Esophagus squamous epithelium (tissue), 5 donors: ENCODE measurements around the gene COX20. TPM values are rescaled to one million over a fixed set of nuclear protein-coding genes. Genes with fewer than 3 reads are reported as not detected.
A peak's percentile ranks its signal among the peaks of the same experiment; 100 is the strongest.
"Not testable (repeated sequence)": the region's sequence is repeated elsewhere in the genome, so short reads cannot be mapped to it uniquely, and the experiment has no call there.

Source experiments
- DNase-seq: peaks from one replicate; lab custom pipeline; 2025; lab: John Stamatoyannopoulos, UW
- H3K27ac ChIP-seq, 4 donors: fragments of 200-600 bp; sonication (generic); one replicate each; pipeline ENCODE4 v1.5.1; 2016 to 2019; ENCODE audit warnings: mild to moderate bottlenecking in 1 of 4
- H3K27me3 ChIP-seq, 4 donors: fragments of 200-600 bp; sonication (generic); 1 replicate in 3 of 4; 2 replicates in 1 of 4; pipeline versions ENCODE4 v1.5.1 to v1.6.0; 2017 to 2021; ENCODE audit warnings: antibody characterized with exemption in 1 of 4
- H3K36me3 ChIP-seq, 3 donors: fragments of 200-600 bp; sonication (generic); one replicate each; pipeline ENCODE4 v1.5.1; 2016 to 2019
- H3K4me1 ChIP-seq, 3 donors: fragments of 200-600 bp; sonication (generic); one replicate each; pipeline ENCODE4 v1.5.1; 2017 to 2019
- H3K4me3 ChIP-seq, 4 donors: fragments of 200-600 bp; sonication (generic); 1 replicate in 3 of 4; 2 replicates in 1 of 4; pipeline ENCODE4 v1.5.1; 2016 to 2019; ENCODE audit warnings: mild to moderate bottlenecking in 2 of 4, moderate library complexity in 1 of 4
- H3K9me3 ChIP-seq, 3 donors: fragments of 200-600 bp; sonication (generic); one replicate each; pipeline ENCODE4 v1.5.1; 2016 to 2019
- CTCF ChIP-seq, 6 experiments: fragments of 450-650 bp in 4 of 6; fragments of 200-600 bp in 2 of 6; sonication (generic) in 2 of 6; IDR thresholded peaks; one replicate each; pipeline ENCODE4 v1.5.1; 2016 to 2019; ENCODE audit warnings: antibody characterized with exemption in 6 of 6, mild to moderate bottlenecking in 4 of 6, moderate library complexity in 4 of 6
- POLR2A ChIP-seq, 4 donors: fragments of 450-650 bp; IDR thresholded peaks; one replicate each; pipeline ENCODE4 v1.6.1; 2017; ENCODE audit warnings: antibody characterized with exemption in 4 of 4, mild to moderate bottlenecking in 4 of 4, moderate library complexity in 3 of 4
- WGBS, 2 donors: methylation state at CpG; one replicate each; pipeline ENCODE4 v1.1.5; 2018; 5-methylcytosine and 5-hydroxymethylcytosine counted together
- intact Hi-C: fragments of 100-400 bp; cut with DNase I; formaldehyde crosslinking; loops from one replicate; pipeline ENCODE4 v1.15.0; 2022
- total RNA-seq, 4 donors: library from RNA; depleted of rRNA; stranded (reverse); fragments of >200 nt; gene quantifications; one replicate each; pipeline ENCODE4 v1.1.0, GENCODE V29; 2016
- donor health status: DM: yes; HTN: yes; CAD: no.

The COX20 gene
- total RNA-seq, 4 donors from 2014 or later: 19.2 to 48.4 (median 37.0) TPM

GRCh38 chr1:244791061-244791460 is 44.4 kb upstream of the COX20 start:
- 90 to 98% methylated on average over 3 of the region's 3 CpGs for WGBS, 2 donors
- no peak for TF ChIP-seq POLR2A (IDR thresholded peaks at IDR 0.05)
- no peak for TF ChIP-seq CTCF (IDR thresholded peaks at IDR 0.05)
- Histone ChIP-seq H3K4me3 (no peak overlapping the region), H3K36me3 (no peaks in the 10 kb centered on the region), H3K9me3 (no peaks in the 10 kb centered on the region), H3K27ac (no peak overlapping the region), H3K27me3 (peaks cover 0 to 6% (median 0%) of the 10 kb centered on the region in 4 donors), H3K4me1 (no peaks in the 10 kb centered on the region)
- intact Hi-C loops: no loop called here
- DNase-seq: no peak

DNA sequence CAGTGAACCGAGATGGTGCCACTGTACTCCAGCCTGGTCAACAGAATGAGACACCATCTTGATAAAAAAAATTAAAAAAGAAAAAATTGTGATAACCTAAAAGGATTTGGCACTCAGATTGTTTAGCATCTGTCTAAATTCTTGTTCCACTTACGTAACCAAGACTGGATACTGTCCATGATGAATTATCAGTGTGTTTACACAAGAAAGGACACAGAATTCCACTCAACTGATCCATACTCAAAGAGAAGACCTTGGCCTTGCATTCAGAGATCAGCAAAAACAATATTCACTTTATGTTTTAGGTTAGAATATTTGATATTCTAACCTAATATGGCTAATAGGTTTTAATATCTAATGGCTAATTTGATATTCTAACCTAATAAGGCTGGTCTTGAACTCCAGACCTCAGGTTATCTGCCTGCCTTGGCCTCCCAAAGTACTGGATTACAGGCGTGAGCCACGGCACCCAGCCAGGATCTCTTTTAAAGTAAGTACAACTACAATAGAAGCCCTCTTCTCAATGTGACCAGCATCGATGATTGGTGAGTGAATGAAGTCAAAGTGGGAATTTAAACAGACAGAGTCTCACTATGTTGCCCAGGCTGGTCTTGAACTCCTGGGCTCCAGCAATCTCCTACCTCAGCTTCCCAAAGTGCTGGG is 43.1 kb upstream of the COX20 start:
- no peak for TF ChIP-seq POLR2A (IDR thresholded peaks at IDR 0.05)
- no peak for TF ChIP-seq CTCF (IDR thresholded peaks at IDR 0.05)
- H3K4me1 ChIP-seq: no peaks in the 10 kb centered on the region
- peak overlapping the region in 1 of 4 donors; percentile 54 for H3K27ac ChIP-seq
- H3K9me3 ChIP-seq: no peaks in the 10 kb centered on the region
- peaks cover 0 to 6% (median 0%) of the 10 kb centered on the region in 4 donors for H3K27me3 ChIP-seq
- no peak for DNase-seq
- no peak overlapping the region for H3K4me3 ChIP-seq
- intact Hi-C loops: no loop called here
- 66 to 84% methylated on average over 5 of the region's 5 CpGs for WGBS, 2 donors
- no peaks in the 10 kb centered on the region for H3K36me3 ChIP-seq

- 80 to 95% methylated on average over 6 to 9 of the region's 9 CpGs for WGBS, 2 donors
- H3K4me1 ChIP-seq: no peaks in the 10 kb centered on the region
- H3K9me3 ChIP-seq: no peaks in the 10 kb centered on the region
- H3K4me3 ChIP-seq: no peak overlapping the region
- H3K27ac ChIP-seq: no peak overlapping the region
- DNase-seq: no peak
- intact Hi-C loops: no loop called here
- TF ChIP-seq CTCF (IDR thresholded peaks at IDR 0.05) (no peak), POLR2A (IDR thresholded peaks at IDR 0.05) (no peak)
- peaks cover 0 to 1% (median 0%) of the 10 kb centered on the region in 4 donors for H3K27me3 ChIP-seq
- no peaks in the 10 kb centered on the region for H3K36me3 ChIP-seq
Observed at GRCh38 chr1:244794071-244794470, 41.4 kb upstream of the COX20 start.

DNA sequence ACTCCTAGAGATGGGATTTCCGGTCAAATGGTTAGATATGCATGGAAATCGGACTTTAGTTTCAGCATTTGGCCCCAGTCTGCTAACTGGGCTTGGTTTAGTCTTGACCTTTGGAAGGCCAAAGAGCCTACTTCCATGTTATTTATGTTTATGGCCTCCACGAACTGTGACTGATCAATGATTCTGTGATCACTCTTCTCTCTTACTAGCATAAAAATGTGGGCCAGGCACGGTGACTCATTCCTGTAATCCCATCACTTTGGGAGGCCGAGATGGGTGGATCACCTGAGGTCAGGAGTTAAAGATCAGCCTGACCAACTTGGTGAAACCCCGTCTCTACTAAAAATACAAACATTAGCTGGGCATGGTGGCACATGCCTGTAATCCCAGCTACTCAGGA is 40.9 kb upstream of the COX20 start:
- H3K27me3 ChIP-seq, DNase-seq, H3K27ac ChIP-seq, H3K9me3 ChIP-seq, H3K4me3 ChIP-seq, intact Hi-C loops, H3K4me1 ChIP-seq, H3K36me3 ChIP-seq: not testable (repeated sequence)
- WGBS, 2 donors: 66 to 70% methylated on average over 4 to 6 of the region's 6 CpGs

DNA sequence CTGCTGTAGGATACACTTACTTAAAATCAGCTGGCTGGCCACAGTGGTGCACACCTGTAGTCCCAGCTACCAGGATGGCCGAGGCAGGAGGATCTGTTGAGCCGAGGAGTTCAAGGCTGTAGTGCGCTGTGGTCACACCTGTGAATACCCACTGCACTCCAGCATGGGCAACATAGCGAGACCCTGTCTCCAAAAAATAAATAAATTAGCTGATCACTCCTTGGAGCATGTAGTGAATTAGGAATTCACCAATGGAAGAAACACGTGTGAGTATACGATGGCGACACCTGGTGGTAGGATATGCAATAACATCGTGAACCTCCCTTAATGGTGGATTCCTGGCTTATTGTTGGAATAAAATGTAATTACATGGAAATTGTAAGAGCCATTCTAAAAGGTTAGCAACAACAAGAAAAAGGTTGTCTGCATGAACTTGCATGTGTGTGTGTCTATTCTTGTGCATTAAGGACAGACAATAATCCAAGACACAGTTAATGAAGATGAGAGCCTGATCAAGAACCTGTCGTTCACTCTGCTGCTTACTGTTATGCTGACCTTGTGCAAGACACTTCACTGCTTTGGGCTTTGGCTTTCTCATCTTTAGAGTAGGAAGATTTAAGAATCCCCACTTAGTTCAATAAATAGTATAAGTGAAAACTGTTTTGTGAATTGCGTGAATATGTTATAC is 38.6 kb upstream of the COX20 start:
- intact Hi-C loops: loop anchor here (2.0 kb wide), 1 partner anchor 194 kb away; no protein-coding TSS in a partner anchor
- no peak overlapping the region for H3K4me3 ChIP-seq
- TF ChIP-seq CTCF (IDR thresholded peaks at IDR 0.05) (peak; percentile 75 to 92 (median 86)), POLR2A (IDR thresholded peaks at IDR 0.05) (no peak)
- H3K4me1 ChIP-seq: no peaks in the 10 kb centered on the region
- no peak for DNase-seq
- H3K27me3 ChIP-seq: no peaks in the 10 kb centered on the region
- H3K36me3 ChIP-seq: no peaks in the 10 kb centered on the region
- H3K27ac ChIP-seq: no peak overlapping the region
- no peaks in the 10 kb centered on the region for H3K9me3 ChIP-seq
- WGBS, 2 donors: 30 to 37% methylated on average over 8 to 9 of the region's 10 CpGs
